GM19240 (cell line): ENCODE measurements around the gene NPAS3.

ENCODE experiments used
- DNase-seq: peaks from one replicate; pipeline ENCODE4 v3.0.0; 2011; ENCODE audit warnings: low spot score; ENCODE audit not compliant: insufficient read length

Gene NPAS3

GRCh38 chr14:33505963-33506329 is 567.3 kb downstream of the NPAS3 start:
- DNase-seq = no peak

GRCh38 chr14:33508126-33509062 is 569.7 kb downstream of the NPAS3 start:
- DNase-seq = no peak

- DNase-seq = no peak
Observed at GRCh38 chr14:33509454-33509853, 570.8 kb downstream of the NPAS3 start.

GRCh38 chr14:33510063-33510481 is 571.4 kb downstream of the NPAS3 start:
- DNase-seq = no peak

- DNase-seq = no peak
Observed at GRCh38 chr14:33510991-33511390, 572.3 kb downstream of the NPAS3 start.

- no peak for DNase-seq
Observed at GRCh38 chr14:33511851-33512640, 573.4 kb downstream of the NPAS3 start.

GRCh38 chr14:33515441-33515840 is 576.8 kb downstream of the NPAS3 start:
- no peak for DNase-seq

- no peak for DNase-seq
Observed at GRCh38 chr14:33515899-33516298, 577.2 kb downstream of the NPAS3 start.

GRCh38 chr14:33516898-33517436 is 578.3 kb downstream of the NPAS3 start:
- DNase-seq = no peak

- DNase-seq = no peak
Observed at GRCh38 chr14:33521192-33521591, 582.5 kb downstream of the NPAS3 start.

- DNase-seq = no peak
Observed at GRCh38 chr14:33524244-33524643, 585.6 kb downstream of the NPAS3 start.

- no peak for DNase-seq
Observed at GRCh38 chr14:33525626-33526025, 586.9 kb downstream of the NPAS3 start.

GRCh38 chr14:33527023-33527634 is 588.5 kb downstream of the NPAS3 start:
- no peak for DNase-seq

GRCh38 chr14:33528655-33529054 is 590.0 kb downstream of the NPAS3 start:
- DNase-seq = no peak

- DNase-seq = no peak
Observed at GRCh38 chr14:33529787-33530757, 591.4 kb downstream of the NPAS3 start.

GRCh38 chr14:33532553-33532952 is 593.9 kb downstream of the NPAS3 start:
- DNase-seq = no peak

- no peak for DNase-seq
Observed at GRCh38 chr14:33534104-33534503, 595.4 kb downstream of the NPAS3 start.

- no peak for DNase-seq
Observed at GRCh38 chr14:33534632-33535031, 596.0 kb downstream of the NPAS3 start.

- DNase-seq = no peak
Observed at GRCh38 chr14:33539918-33540357, 601.3 kb downstream of the NPAS3 start.

- no peak for DNase-seq
Observed at GRCh38 chr14:33541171-33541570, 602.5 kb downstream of the NPAS3 start.
